Activated CD8-positive, alpha-beta memory T cell treated with anti-CD3 and anti-CD28 coated beads, Interleukin-2, amount 50 U/mL, for 1 hour (primary cell): Measurements from ENCODE around the gene CALML6.
"Not testable (repeated sequence)": the region's sequence is repeated elsewhere in the genome, so short reads cannot be mapped to it uniquely, and the experiment has no call there.

Source experiments
- DNase-seq: peaks from one replicate; pipeline ENCODE4 v3.0.0-alpha.2; 2020; ENCODE audit errors: extremely low read depth

The CALML6 gene

DNA sequence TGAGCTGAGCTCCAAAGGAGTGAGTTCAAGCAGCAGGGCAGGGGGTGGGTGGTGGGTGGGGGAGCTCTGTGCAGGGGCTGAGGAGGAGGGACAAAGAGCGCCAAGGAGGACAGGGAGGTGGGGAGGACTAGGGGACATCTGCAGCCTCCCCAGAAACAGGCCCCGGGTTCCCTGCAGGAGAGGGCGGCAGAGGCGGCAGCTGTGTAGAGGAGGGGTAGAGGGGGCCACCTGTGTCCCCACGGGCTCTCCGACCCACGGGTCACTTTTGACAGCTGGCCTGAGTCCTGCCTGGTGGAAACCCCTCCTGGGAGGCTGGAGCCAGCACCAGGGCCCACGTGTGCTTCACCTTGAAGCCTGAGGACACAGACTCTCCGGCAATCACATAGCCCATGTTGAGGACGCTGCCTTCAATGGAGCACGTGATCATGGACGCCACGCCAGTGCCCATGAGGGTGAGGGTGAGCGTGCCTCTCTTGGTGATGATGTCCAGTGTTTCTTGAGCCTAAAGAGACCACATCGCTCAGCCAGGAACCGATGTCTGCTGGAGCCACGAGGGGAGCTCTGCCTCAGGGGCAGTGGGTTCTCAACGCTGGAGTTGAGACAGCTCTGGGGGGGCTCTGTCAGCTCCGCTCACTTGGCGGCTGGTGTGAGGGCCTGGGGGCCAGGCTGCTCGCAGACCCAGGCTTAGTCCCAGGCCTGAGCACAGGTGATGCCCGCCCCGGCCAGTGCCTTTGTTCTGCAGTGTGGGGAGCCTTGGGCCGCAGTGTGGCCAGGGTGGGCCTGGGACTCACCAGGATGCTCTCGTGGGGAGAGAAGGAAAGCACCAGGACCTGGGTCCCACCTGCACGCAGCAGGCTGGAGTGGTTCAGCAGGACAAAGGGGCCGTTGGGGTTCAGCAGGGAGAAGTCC lies 10.6 kb downstream of the CALML6 start:
- no peak for DNase-seq

DNA sequence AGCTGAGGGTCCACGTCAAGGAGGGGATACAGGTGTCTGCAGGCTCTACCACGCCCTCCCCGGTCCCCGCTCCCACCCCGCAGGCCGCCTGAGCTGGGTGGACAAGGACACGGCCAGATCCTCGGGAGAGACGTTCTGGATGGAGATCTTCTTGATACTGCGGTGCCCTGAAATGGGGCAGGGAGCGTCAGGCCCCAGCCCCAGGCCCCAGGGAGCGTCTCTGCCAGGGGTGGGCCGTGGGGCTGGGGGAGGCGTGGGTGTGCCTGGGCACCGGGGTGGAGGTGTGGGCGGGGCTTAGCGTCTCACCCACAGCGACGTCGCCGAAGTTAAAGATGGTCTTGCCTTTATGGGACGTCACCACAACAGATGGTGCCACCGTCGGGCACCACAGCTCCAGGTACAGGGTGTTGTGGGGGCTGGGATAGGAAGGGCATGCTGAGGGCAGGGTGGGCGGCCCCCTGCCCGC lies 11.3 kb downstream of the CALML6 start:
- DNase-seq = no peak

DNA sequence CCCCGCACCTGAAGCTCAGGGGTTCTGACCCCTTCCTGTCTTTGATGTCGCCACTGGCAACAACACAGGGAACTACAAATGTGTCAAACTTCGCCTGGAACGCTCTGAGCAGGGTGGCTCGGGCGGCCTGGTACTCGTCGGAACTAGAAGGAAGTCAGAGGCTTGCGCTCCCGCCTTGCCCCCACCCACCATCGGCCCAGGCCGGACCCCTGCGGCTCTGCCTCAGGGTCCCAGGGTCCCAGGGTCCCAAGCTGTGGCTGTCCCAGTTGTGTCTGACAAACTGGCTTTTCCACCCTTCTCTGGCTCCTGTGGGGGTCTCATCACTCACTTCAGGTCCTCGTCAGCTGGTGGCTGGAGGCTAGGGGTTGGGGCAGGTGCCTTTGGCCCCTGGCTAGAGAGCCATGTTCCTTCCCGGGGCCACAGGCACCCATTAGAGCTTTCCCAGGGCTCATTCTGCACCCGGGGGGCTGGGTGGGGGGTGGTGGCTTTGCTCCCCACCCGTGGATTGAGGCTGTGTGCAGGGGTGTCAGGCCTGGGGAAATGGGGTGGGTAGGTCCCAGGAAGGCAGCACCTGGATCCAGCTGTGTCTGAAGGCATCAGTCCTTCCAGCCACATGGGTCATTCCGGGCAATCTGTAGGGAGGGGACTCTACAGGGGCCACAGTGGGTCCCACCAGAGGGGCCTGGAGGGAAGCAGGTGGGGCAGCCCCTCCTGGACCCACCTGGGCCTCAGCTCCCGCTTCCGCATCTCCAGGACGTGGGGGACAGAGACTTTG lies 12.0 kb downstream of the CALML6 start:
- DNase-seq = no peak

DNA sequence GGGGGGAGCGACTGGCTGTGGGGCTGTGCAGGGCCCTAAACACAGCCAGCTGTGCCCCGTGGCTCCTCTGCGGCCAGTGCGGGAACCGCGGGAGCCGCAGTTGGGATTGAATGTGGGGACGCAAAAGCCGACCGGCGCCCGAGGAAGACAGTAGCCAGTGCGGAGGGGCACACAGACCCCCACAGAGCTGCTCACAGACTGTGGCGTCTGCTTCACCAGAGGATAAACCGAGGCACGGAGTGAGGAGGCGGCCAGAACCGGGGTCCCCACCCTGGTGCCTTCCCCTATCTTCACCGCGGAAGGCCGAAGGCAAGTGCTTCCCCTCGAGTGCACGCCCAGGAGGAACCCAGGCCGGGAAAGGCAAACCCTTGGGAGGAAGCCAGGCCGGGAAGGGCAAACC lies 12.7 kb downstream of the CALML6 start:
- no peak for DNase-seq

DNA sequence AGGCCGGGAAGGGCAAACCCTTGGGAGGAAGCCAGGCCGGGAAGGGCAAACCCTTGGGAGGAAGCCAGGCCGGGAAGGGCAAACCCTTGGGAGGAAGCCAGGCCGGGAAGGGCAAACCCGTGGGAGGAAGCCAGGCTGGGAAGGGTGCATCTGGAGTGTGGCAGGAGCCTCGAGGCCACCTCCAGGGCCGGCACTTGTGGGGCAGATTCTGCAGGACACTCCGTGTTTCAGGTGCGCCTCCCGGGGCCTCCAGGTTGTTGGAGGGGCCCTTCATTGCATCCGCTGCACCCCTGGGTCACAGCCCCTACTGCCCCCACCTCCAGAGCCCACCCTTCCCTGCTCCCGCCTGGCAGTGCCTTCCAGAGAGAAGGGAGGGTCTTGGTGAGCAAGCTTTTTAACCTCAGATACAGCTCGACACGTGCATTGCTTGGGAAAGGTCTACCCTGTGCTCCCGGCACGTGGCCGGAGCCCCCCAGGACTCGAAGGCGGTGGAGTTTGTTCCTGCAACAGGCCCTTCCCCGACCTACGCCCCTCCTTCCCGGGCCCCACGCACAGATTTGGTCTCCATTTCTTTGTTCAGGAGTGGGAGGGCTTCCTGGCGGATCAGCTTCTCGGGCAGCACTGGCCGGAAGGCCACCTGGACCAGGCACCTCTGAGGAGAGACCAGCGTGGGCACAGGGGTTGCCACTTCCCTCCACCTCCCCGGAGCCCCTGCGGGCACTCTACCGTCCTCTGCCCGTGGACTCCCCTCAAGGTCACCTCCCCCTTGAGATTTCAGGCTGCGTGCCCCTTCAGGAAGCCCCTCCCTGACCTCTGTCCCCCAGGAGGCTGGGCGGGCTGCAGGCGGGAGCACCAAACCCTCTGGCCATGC lies 13.4 kb downstream of the CALML6 start:
- no peak for DNase-seq

DNA sequence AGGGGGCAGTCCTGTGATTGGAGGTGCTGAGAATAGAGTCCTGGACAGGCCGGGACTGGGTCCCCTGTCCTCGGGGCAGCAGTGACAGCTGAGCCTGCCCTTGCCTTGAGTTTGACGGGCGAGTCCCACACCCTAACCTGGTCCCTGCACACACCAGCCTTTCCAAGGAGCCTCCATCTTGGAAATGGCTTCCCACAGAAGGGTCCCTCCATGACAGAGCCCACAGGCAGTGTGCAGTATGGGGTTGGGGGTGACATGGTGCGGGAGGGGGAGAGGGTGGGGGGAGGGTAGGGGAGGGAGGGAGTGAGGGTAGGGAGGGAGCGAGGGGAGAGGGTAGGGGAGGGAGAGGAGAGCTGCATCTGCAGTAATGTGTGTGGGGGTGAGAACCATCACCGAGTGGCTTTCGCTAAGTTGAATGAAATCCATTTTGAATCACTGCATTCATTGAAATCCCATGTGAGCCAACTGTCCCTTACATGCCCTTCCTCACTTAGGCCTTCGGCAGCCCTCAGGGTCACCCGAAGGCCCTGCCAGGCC lies 14.1 kb downstream of the CALML6 start:
- no peak for DNase-seq

DNA sequence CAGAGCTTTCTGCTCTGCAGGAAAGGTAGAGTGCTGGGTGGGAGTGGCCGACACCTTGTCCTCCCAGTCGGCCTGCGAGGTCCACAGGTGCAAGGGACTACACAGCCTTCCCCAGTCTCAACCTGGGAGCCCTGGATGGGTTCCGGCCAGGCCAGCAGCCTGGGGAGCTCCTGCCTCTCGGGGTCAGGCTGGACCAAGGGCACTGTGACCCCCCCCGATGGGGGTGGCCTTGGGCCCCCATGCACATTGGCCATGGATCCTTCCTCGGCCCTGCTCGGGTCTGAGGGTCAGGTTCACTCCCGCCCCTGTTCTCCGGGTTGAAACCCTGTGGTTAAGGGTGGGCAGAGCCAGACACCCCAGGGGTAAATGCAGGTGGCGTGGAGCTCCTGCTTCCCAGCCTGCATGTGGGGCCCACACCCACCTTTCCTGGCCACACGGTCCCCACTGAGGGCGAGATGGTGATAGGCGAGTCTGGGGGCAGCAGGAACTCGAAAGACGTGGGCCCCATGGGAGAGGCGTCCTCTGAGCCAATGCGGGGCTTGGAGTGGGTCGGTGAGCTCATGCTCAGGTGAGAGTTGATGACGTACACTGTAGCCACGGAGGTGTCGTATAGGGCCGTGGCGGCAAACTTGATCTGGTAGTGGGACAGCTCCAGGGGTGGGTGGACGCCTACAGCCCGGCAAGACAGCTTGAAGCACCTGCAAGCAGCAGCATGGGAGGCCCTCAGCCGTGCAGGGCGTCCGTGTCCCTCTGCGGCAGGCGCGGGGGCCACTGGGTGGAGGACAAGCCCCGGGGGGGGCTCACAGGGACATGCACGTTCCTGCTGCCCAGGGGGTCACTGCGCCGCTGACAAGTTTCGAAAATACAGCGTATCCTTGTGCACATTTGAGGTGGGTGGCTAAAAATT lies 14.8 kb downstream of the CALML6 start:
- no peak for DNase-seq

DNA sequence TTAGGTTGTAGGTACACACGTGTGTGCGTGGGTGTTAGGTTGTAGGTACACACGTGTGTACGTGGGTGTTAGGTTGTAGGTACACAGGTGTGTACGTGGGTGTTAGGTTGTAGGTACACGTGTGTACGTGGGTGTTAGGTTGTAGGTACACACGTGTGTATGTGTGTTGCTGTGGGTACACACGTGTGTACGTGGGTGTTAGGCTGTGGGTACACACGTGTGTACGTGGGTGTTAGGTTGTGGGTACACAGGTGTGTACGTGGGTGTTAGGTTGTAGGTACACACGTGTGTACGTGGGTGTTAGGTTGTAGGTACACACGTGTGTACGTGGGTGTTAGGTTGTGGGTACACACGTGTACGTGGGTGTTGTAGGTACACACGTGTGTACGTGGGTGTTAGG lies 19.8 kb downstream of the CALML6 start:
- not testable (repeated sequence) for DNase-seq

DNA sequence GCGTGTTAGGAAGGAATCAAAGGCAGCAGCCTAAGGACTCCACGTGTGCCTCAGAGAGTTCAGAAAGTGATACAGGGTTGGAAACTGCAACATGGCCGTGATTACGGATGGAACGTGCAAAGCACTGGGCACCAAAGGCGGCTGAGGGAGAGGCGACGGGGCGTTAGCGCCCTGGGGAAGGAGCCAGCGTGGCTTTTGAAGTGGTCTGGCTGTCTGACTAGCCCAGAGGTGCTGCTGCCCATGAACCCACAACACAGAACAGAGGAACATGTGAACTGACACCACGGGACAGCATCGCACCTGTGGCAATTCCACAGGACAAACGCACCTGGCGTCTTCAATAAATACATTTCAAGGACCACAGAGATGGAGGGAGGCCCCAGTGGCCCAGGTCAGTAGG lies 22.0 kb downstream of the CALML6 start:
- no peak for DNase-seq

DNA sequence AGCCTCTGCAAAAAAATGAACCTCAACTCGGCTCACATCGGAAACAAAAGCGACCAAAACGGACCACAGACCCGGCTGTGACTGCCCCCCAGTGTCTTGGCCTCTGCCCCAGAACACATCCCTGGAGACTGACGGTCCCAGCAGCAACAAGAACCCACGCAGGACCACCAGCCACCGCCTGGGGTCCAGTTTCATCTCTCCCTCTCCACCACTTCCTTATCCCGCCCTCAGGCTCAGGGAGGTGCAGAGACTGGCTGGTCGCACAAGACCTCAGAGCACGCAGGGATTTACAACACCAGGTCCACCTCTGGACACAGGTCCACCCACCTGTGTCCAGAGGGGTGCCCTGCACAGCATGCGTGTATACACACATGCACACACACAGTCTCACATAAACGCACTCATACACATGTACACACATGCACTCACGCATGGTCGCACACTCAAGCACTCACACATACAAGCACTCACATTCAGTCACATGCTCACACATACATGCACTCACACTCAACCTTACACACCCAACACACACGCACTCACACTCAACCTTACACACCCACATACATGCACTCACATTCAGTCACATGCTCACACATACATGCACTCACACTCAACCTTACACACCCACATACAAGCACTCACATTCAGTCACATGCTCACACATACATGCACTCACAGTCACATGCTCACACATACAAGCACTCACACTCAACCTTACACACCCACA lies 22.7 kb downstream of the CALML6 start:
- DNase-seq = no peak

DNA sequence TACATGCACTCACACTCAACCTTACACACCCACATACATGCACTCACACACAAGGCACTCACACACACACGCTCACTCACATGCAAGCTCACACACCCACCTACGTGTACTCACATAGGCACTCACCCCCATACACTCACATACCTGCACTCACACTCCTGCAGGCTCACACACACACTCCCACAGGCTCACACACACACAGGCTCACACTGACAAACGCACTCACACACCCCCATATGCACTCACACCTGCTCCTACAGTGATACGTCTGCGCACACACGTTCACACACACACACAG lies 23.2 kb downstream of the CALML6 start:
- DNase-seq = no peak

DNA sequence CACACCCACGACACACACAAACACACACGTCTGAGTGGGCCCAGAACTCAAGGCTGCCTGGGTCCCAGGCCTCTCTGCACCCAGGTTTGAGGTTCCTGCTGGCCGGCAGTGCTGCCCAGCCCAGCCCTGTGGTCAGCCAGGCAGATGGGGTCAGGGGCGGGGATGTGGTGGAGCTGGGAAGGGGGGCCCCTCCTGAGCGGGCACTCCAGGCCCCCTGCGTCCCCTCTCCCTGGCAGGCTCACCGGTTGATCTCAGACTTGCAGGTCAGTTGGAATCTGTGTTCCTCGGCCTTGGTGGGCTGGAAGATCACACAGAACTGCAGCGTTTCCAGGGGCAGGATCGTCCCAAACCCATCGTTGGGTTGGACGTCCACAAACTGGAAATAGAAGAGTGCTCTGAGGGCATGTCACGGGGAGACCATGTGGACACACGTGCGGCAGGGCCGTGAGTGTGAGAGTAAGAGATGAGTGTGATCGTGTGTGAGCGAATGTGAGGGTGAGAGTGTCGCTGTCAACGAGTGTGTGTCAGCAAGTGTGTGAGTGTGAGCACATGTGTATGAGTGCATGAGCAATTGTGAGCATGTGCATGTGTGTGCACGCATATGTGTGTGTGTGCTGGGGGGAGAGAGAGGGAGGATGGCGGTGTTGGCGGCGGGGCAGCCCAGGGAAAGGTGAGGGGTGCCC lies 23.7 kb downstream of the CALML6 start:
- no peak for DNase-seq

DNA sequence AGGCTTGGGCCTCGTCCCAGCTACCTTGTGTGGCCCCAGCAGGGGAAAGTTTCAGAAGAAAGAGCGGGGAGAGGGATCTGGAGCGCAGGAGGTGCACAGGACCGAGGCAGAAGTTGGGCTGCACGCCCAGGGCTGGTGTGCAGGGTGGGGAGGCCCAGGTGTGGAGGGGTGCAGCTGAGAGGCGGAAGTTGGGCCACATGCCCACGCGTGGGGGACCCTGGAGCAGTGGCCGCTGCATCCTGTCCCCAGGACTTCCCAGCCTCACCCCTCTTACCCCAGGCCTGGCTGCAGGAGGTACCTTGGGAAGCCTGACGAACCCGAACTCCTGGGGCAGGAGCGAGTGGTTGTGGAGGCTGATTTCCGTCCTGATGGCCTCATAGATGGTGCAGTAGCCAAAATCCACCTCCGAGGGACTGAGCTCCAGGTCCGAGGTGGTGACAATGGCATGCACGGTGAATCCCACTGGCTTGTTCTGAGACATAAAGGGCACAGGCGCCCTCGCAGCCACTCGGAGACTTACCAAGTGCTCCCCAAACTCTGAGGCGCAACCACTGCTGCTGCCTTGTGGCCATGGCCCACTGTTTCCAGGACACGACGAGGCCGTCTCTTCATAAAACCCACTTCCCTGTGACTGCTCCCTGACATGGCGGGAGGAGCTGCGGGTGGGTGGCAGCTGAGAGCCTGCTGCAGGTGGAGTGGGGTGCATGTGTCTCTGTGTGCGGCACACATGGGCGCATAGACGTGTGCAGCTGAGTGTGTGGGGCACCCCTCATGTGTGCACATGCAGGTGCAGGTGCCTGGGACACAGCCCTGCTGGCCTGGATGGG lies 24.4 kb downstream of the CALML6 start:
- no peak for DNase-seq

DNA sequence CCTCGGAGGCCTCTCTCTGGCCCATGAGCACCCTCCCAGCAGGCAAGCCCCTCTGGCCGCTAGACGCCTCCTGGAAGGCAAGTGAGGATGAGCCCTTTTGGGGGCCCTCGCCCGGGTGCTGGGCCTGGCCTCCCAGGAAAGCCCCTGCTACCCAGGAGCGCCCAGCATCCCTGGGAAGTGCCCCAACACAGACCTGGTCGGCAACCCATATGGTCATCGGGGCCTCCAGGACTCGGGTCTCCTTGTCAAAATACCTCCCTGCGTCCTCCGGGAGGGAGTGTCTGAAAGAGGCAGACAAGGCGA lies 25.0 kb downstream of the CALML6 start:
- no peak for DNase-seq

DNA sequence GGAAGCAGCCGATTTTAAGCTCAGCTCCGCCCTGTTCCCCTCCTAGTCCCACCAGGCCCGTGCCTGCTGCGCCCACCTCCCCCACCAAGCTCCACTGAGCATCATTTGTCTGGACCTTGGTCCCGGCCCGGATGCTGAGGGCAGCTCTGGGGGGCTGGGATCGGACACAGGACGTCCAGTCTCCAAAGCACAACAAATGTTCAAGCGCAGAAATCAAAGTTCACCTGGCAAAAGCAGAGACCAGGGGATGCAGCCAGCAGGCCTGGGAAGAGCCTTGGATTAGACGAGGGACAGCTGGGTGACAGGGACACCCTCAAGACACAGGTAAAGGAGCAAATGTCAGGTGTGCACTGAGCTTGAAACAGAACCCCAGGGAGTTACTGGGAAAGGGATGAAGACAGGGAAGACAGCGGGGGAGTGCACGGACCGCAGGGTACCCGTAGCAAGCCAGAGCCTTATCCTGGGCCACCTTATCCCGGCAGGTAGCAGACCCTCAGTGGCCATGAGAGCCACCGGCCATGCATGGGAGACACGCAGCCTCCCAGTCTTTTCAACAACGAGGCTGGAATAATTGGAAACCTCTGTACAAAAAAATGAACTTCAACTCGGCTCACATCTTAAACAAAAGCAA lies 26.3 kb downstream of the CALML6 start:
- no peak for DNase-seq

DNA sequence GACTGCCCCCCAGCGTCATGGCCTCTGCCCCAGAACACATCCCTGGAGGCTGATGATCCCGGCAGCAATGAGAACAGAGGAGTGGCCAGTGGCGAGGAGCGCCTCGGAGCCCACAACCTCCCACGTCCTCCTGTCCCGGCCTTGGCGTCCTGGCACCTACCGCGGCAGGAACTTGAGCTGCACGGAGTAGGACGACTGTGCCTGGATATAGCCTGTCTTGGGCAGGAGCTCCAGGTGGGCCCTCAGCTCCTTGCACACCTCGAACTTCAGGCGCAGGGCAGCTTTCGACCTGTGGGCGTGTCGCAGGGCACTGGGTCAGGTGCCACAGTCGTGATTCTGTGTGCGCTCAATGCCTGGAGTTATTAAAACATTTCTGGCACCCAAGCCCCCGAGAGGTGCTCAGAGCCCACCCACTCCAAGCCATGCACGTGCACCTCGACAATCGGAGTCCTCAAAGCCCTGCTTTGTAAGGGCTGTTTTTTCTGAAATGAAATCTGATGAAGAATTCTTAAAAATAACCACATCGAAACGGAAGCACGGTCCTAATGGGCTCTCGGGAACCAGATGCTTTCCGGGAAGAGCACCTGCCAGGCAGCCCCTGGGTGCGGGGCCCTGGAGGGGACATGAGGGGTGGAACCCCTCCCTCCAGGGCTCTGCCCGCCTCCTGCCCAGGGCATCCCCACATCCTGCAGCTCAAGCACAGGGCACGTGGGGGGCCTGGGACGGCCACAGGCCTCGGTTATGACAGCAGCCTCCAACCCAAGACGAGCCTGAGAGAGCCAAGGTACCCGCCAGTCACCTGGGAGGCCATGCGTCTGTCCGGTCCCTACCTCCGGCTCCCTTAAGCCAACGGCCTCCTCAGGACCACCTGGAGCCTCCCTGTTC lies 27.1 kb downstream of the CALML6 start:
- no peak for DNase-seq
